ENCODE measurements around the gene TGFBR3. TPM values are rescaled to one million over a fixed set of nuclear protein-coding genes. Genes with fewer than 3 reads are reported as not detected.

Gene TGFBR3
- total and polyA plus RNA-seq, 7 donors = 1.2 to 170 (median 92.2) TPM

DNA sequence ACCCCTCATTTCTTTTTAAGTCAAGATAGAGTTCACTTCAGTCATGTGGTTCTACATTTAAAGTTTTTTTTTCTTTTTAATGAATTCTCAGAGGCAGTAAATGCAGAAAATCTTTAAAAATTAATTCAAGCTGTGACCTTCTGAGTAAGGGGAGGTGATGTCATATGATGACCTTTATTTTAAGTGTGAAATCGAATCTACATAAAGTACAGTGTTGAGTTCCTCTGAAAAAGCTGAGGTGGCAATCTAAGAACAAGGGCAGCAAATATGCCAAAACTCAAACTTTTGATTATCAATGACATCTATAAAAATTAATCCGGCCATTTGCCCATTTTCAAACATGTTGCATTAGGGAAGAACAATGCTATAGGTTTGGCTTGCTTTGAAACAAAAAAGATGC, 211.8 kb downstream of the TGFBR3 start:
- WGBS, 2 donors = 87 to 89% methylated on average over 2 of the region's 2 CpGs
- H3K4me3 ChIP-seq = no peak overlapping the region
- DNase-seq = no peak
- TF ChIP-seq, protein P1, sequence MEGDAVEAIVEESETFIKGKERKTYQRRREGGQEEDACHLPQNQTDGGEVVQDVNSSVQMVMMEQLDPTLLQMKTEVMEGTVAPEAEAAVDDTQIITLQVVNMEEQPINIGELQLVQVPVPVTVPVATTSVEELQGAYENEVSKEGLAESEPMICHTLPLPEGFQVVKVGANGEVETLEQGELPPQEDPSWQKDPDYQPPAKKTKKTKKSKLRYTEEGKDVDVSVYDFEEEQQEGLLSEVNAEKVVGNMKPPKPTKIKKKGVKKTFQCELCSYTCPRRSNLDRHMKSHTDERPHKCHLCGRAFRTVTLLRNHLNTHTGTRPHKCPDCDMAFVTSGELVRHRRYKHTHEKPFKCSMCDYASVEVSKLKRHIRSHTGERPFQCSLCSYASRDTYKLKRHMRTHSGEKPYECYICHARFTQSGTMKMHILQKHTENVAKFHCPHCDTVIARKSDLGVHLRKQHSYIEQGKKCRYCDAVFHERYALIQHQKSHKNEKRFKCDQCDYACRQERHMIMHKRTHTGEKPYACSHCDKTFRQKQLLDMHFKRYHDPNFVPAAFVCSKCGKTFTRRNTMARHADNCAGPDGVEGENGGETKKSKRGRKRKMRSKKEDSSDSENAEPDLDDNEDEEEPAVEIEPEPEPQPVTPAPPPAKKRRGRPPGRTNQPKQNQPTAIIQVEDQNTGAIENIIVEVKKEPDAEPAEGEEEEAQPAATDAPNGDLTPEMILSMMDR (IDR thresholded peaks at IDR 0.05) = no peak
- TF ChIP-seq POLR2AphosphoS5 (IDR thresholded peaks at IDR 0.05) = no peak
- TF ChIP-seq POLR2A (IDR thresholded peaks at IDR 0.05) = no peak
- TF ChIP-seq EP300 (IDR thresholded peaks at IDR 0.05) = no peak
- intact Hi-C loops (cut with DNase I) = no loop called here
- peak overlapping the region in 2 of 4 donors; percentile 19 to 35 for H3K27ac ChIP-seq
- H3K36me3 ChIP-seq = no peaks in the 10 kb centered on the region
- no peaks in the 10 kb centered on the region for H3K9me3 ChIP-seq
- peaks cover 0 to 4% (median 0%) of the 10 kb centered on the region in 4 donors for H3K4me1 ChIP-seq
- H3K27me3 ChIP-seq = no peaks in the 10 kb centered on the region

DNA sequence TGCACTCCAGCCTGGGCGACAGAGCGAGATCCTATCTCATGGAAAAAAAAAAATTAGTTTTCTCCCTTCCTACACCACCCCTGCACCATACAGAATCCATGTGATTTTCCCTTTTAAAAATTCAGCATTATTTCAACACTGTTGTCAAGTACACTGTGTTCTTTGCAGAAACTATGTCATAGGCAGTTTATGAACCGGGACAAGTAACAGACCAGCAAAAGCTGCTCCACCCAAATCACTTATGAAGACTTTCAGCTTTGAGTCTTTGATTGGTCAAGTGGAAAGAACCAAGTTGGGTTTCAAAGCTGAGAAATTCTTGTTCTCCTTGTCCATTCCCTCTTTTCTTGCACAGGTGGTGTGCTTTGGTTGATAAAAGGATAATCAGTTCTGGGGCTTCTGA, 212.3 kb downstream of the TGFBR3 start:
- H3K4me3 ChIP-seq = no peak overlapping the region
- no peak for DNase-seq
- peaks cover 0 to 4% (median 0%) of the 10 kb centered on the region in 4 donors for H3K4me1 ChIP-seq
- 52 to 71% methylated on average over 3 of the region's 3 CpGs for WGBS, 2 donors
- peak overlapping the region in 2 of 4 donors; percentile 19 to 35 for H3K27ac ChIP-seq
- intact Hi-C loops (cut with DNase I) = no loop called here
- no peaks in the 10 kb centered on the region for H3K36me3 ChIP-seq
- TF ChIP-seq POLR2AphosphoS5 (IDR thresholded peaks at IDR 0.05) (peak; percentile 48 to 70 (median 52)), EP300 (IDR thresholded peaks at IDR 0.05) (peak in 2 of 4 donors; percentile 38 to 75)
- TF ChIP-seq, protein P1 (IDR thresholded peaks at IDR 0.05) = no peak
- no peaks in the 10 kb centered on the region for H3K9me3 ChIP-seq
- no peaks in the 10 kb centered on the region for H3K27me3 ChIP-seq

- no peaks in the 10 kb centered on the region for H3K27me3 ChIP-seq
- peaks cover 0 to 4% (median 0%) of the 10 kb centered on the region in 4 donors for H3K4me1 ChIP-seq
- H3K9me3 ChIP-seq = no peaks in the 10 kb centered on the region
- DNase-seq = no peak
- no peak overlapping the region for H3K4me3 ChIP-seq
- TF ChIP-seq EP300 (IDR thresholded peaks at IDR 0.05) (no peak), POLR2AphosphoS5 (IDR thresholded peaks at IDR 0.05) (no peak), POLR2A (IDR thresholded peaks at IDR 0.05) (no peak)
- TF ChIP-seq, protein P1 (IDR thresholded peaks at IDR 0.05) = no peak
- 91 to 93% methylated on average over 4 of the region's 4 CpGs for whole genome bisulfite sequencing, 2 donors
- no peaks in the 10 kb centered on the region for H3K36me3 ChIP-seq
- H3K27ac ChIP-seq = no peak overlapping the region
- intact Hi-C loops (cut with DNase I) = no loop called here
Measured at GRCh38 chr1:91672601-91673161, 213.3 kb downstream of the TGFBR3 start.

- intact Hi-C loops (cut with DNase I) = no loop called here
- WGBS, 2 donors = 89 to 92% methylated on average over 4 of the region's 4 CpGs
- no peaks in the 10 kb centered on the region for H3K36me3 ChIP-seq
Measured at GRCh38 chr1:91670781-91671180, 215.2 kb downstream of the TGFBR3 start.

More at GRCh38 chr1:91670781-91671180, 215.2 kb downstream of the TGFBR3 start:
- TF ChIP-seq EP300 (IDR thresholded peaks at IDR 0.05) = no peak
- TF ChIP-seq POLR2AphosphoS5 (IDR thresholded peaks at IDR 0.05) = no peak
- TF ChIP-seq, protein P1 (IDR thresholded peaks at IDR 0.05) = no peak
- no peak for TF ChIP-seq POLR2A (IDR thresholded peaks at IDR 0.05)
- Histone ChIP-seq H3K9me3 (no peaks in the 10 kb centered on the region), H3K4me1 (peaks cover 0 to 4% (median 0%) of the 10 kb centered on the region in 4 donors), H3K27ac (no peak overlapping the region), H3K27me3 (no peaks in the 10 kb centered on the region), H3K4me3 (no peak overlapping the region)
- DNase-seq = no peak
